Thyroid gland (tissue), 4 donors: ENCODE measurements around the gene NOTCH2.

Experiments
- POLR2A ChIP-seq, 2 donors: fragments of 450-650 bp; IDR thresholded peaks; one replicate each; pipeline ENCODE4 v1.6.1; 2017; ENCODE audit warnings: antibody characterized with exemption in 2 of 2, mild to moderate bottlenecking in 2 of 2, moderate library complexity in 1 of 2
- TF ChIP-seq, protein P1 (sequence below), 6 experiments: fragments of 200-600 bp in 3 of 6; fragments of 450-650 bp in 3 of 6; sonication (generic) in 3 of 6; IDR thresholded peaks; one replicate each; pipeline ENCODE4 v1.5.1; 2016 to 2019; ENCODE audit warnings: antibody characterized with exemption in 6 of 6, mild to moderate bottlenecking in 2 of 6, inconsistent platforms in 1 of 6, moderate library complexity in 1 of 6

DNA sequence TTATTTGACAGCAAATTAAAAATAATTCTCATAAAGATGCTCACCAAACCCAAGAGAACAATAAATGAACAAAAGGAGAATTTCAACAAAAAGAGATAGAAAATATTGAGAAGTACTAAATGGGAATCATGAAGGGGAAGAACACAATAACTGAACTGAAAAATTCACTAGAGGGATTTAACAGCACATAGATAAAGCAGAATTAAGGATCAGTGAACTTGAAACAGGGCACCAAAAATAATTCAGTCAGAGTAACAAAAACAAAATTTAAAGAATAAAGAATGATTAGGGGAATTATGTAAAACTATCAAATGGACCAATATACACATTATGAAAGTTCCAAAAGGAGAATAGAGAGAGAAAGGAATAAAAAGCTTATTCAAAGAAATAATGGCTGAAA, 181.0 kb downstream of the NOTCH2 start:
- TF ChIP-seq, protein P1, sequence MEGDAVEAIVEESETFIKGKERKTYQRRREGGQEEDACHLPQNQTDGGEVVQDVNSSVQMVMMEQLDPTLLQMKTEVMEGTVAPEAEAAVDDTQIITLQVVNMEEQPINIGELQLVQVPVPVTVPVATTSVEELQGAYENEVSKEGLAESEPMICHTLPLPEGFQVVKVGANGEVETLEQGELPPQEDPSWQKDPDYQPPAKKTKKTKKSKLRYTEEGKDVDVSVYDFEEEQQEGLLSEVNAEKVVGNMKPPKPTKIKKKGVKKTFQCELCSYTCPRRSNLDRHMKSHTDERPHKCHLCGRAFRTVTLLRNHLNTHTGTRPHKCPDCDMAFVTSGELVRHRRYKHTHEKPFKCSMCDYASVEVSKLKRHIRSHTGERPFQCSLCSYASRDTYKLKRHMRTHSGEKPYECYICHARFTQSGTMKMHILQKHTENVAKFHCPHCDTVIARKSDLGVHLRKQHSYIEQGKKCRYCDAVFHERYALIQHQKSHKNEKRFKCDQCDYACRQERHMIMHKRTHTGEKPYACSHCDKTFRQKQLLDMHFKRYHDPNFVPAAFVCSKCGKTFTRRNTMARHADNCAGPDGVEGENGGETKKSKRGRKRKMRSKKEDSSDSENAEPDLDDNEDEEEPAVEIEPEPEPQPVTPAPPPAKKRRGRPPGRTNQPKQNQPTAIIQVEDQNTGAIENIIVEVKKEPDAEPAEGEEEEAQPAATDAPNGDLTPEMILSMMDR (IDR thresholded peaks at IDR 0.05), result no peak
- no peak for TF ChIP-seq POLR2A (IDR thresholded peaks at IDR 0.05)
